K562 (cell line): Measurements from ENCODE around the gene CFAP69. TPM values are rescaled to one million over a fixed set of nuclear protein-coding genes. Genes with fewer than 3 reads are reported as not detected.

Experiments used
- ATAC-seq: fragments of 200-7000 bp; cut with Tn5 transposase; 3 replicates; pipeline ENCODE4 v1.9.1; 2020; ENCODE audit warnings: moderate library complexity
- BruUV-seq: library from RNA; stranded (reverse); fragments of 400-500 nt; replicated peaks from 2 replicates; lab custom pipeline; 2021; lab: Mats Ljungman, UMichigan
- CTCF ChIA-PET: fragments of 300-600 bp; formaldehyde crosslinking; extraction: SDS; loops from one replicate; lab custom pipeline; 2021; ENCODE audit warnings: low intra/inter-chr PET ratio; lab: Yijun Ruan, JAX
- POLR2A ChIA-PET: fragments of 300-600, 350-650 bp; sonication (Branson Sonifier 250); formaldehyde crosslinking; extraction: SDS; loops from one replicate; lab custom pipeline; 2021; ENCODE audit warnings: antibody characterized with exemption, inconsistent platforms; lab: Yijun Ruan, JAX
- DNase-seq, 4 experiments: peaks; one replicate each; pipeline versions ENCODE4 v3.0.0 to v3.0.0-alpha.2; 2011 to 2018; ENCODE audit warnings: low spot score in 3 of 4, mixed read lengths in 3 of 4; ENCODE audit errors: extremely low read depth in 1 of 4
- FAIRE-seq: peaks from 2 replicates; lab custom pipeline; 2011; peaks lifted over from hg19 to GRCh38; lab: Jason Lieb, UNC
- H2AFZ ChIP-seq: 2 replicates; pipeline ENCODE4 v1.6.0; 2011; ENCODE audit warnings: low read depth, low read length, control low read depth, inconsistent platforms
- H3K27ac ChIP-seq: fragments of 200-600 bp; 3 replicates; pipeline ENCODE4 v1.8.0; 2011; ENCODE audit warnings: low read depth, mild to moderate bottlenecking, control low read depth, inconsistent platforms, low read length, moderate library complexity, mixed read lengths; ENCODE audit errors: extremely low read depth
- H3K27me3 ChIP-seq, 2 experiments: fragments of 300-600 bp in 1 of 2; 2 replicates in 1 of 2; 3 replicates in 1 of 2; pipeline versions ENCODE4 v1.6.0 to v1.8.0; 2011; ENCODE audit warnings: inconsistent platforms in 2 of 2, low read length in 2 of 2, mild to moderate bottlenecking in 1 of 2, mixed read lengths in 1 of 2, moderate library complexity in 1 of 2; ENCODE audit not compliant: control insufficient read depth in 2 of 2, insufficient read depth in 2 of 2
- H3K36me3 ChIP-seq: fragments of 300-600 bp; 3 replicates; pipeline ENCODE4 v1.8.0; 2011; ENCODE audit warnings: mild to moderate bottlenecking, low read length, inconsistent platforms; ENCODE audit not compliant: control insufficient read depth, insufficient read depth
- H3K4me1 ChIP-seq, 2 experiments: fragments of 200-600 bp in 1 of 2; replicated peaks in 1 of 2; 2 replicates in 1 of 2; 3 replicates in 1 of 2; pipeline versions ENCODE4 v1.5.1 to v1.8.0; 2011; ENCODE audit warnings: inconsistent platforms in 2 of 2, low read length in 2 of 2, mild to moderate bottlenecking in 1 of 2, mixed read lengths in 1 of 2, moderate library complexity in 1 of 2; ENCODE audit not compliant: control insufficient read depth in 2 of 2, insufficient read depth in 2 of 2
- H3K4me2 ChIP-seq: 2 replicates; pipeline ENCODE4 v1.6.1; 2011; ENCODE audit warnings: low read length, control low read depth, inconsistent platforms, mixed read lengths; ENCODE audit not compliant: insufficient read depth
- H3K4me3 ChIP-seq: fragments of 200-600 bp; sonication (generic), shearing (Covaris generic); 2 replicates; pipeline ENCODE4 v1.5.1; 2016; ENCODE audit warnings: control low read depth, inconsistent platforms
- H3K79me2 ChIP-seq: fragments of 200-600 bp; 3 replicates; pipeline ENCODE4 v1.8.0; 2011; ENCODE audit warnings: low read length, inconsistent platforms; ENCODE audit not compliant: control insufficient read depth, insufficient read depth
- H3K9ac ChIP-seq, 2 experiments: 2 replicates each; pipeline versions ENCODE4 v1.6.0 to v1.6.1; 2011; ENCODE audit warnings: low read depth in 2 of 2, low read length in 2 of 2, control low read depth in 1 of 2, inconsistent platforms in 1 of 2, mild to moderate bottlenecking in 1 of 2, mixed read lengths in 1 of 2; ENCODE audit not compliant: insufficient read depth in 1 of 2
- H3K9me1 ChIP-seq: one replicate; pipeline ENCODE4 v1.6.0; 2011; ENCODE audit warnings: inconsistent platforms, mild to moderate bottlenecking, low read length, moderate library complexity; ENCODE audit not compliant: control insufficient read depth, insufficient read depth
- H3K9me3 ChIP-seq: replicated peaks from 2 replicates; pipeline ENCODE4 v1.5.1; 2011; ENCODE audit warnings: low read depth, low read length, inconsistent platforms; ENCODE audit not compliant: control insufficient read depth, insufficient read depth
- H4K20me1 ChIP-seq: replicated peaks from 2 replicates; pipeline ENCODE4 v1.6.1; 2011; ENCODE audit warnings: low read length, inconsistent platforms, mixed read lengths; ENCODE audit not compliant: control insufficient read depth, insufficient read depth
- ASH1L ChIP-seq: fragments of 450-650 bp; IDR thresholded peaks from 2 replicates; pipeline ENCODE4 v1.6.1; 2018; ENCODE audit warnings: borderline replicate concordance, mild to moderate bottlenecking, low read depth; ENCODE audit not compliant: partially characterized antibody
- CBFA2T3 ChIP-seq: fragments of 450-650 bp; IDR thresholded peaks from 2 replicates; pipeline ENCODE4 v1.6.1; 2017
- IRF2 ChIP-seq: sonication (generic); formaldehyde crosslinking; IDR thresholded peaks from 2 replicates; pipeline ENCODE4 v1.8.1; 2022; ENCODE audit warnings: mild to moderate bottlenecking, missing genetic modification reagents
- JUNB ChIP-seq: fragments of 450-650 bp; formaldehyde crosslinking; conservative IDR thresholded peaks from 2 replicates; pipeline ENCODE4 v1.4.0; 2020; ENCODE audit warnings: mild to moderate bottlenecking
- MYNN ChIP-seq, 2 experiments: sonication (generic); formaldehyde crosslinking in 1 of 2; IDR thresholded peaks; 2 replicates each; pipeline versions ENCODE4 v1.5.0 to v1.6.1; 2016 to 2020; ENCODE audit warnings: antibody characterized with exemption in 1 of 2, missing genetic modification reagents in 1 of 2
- NONO ChIP-seq, 2 experiments: fragments of 200-400 bp in 1 of 2; fragments of 450-650 bp in 1 of 2; formaldehyde crosslinking in 1 of 2; IDR thresholded peaks; 2 replicates each; pipeline ENCODE4 v1.6.1; 2017; ENCODE audit warnings: low read depth in 2 of 2, mild to moderate bottlenecking in 2 of 2, moderate library complexity in 2 of 2, low read length in 1 of 2
- ZKSCAN8 ChIP-seq: fragments of 200-800 bp; sonication (Bioruptor generic); IDR thresholded peaks from 2 replicates; pipeline ENCODE4 v1.6.1; 2016; ENCODE audit warnings: missing genetic modification characterization, missing compliant biosample characterization
- ZNF184 ChIP-seq: sonication (generic); formaldehyde crosslinking; IDR thresholded peaks from 2 replicates; pipeline ENCODE4 v1.5.0; 2020; ENCODE audit warnings: missing genetic modification reagents
- WGBS: fragments of 100-300 bp; shearing (Covaris generic); methylation state at CpG from one replicate; pipeline ENCODE4 v1.1.6; 2016; ENCODE audit warnings: low coverage, mixed read lengths; ENCODE audit not compliant: insufficient coverage; ENCODE audit errors: missing lambda C conversion rate; 5-methylcytosine and 5-hydroxymethylcytosine counted together
- in situ Hi-C: fragments of 300-500 bp; cut with MboI; formaldehyde crosslinking; loops from 4 replicates; pipeline ENCODE4 v1.15.0; 2018; ENCODE audit warnings: inconsistent platforms, mixed read lengths
- intact Hi-C: fragments of 100-400 bp; cut with micrococcal nuclease; formaldehyde crosslinking; loops from 2 replicates; pipeline ENCODE4 v1.14.2; 2022
- polyA plus RNA-seq, 8 experiments: library from polyadenylated mRNA; depleted of rRNA in 4 of 8; stranded (reverse) in 5 of 8; unstranded in 3 of 8; fragments of >200 nt; fragmentation: Nextera tagmentation in 2 of 8; fragmentation: Illumina TruSeq in 1 of 8; extraction: Ambion mirVana in 2 of 8; extraction: Trizol in 1 of 8; gene quantifications; 2 replicates each; pipeline versions ENCODE4 v1.2.1 to v1.2.3, GENCODE V29; 2011 to 2014; ENCODE audit warnings: inconsistent platforms in 1 of 8, missing spikeins in 1 of 8
- total RNA-seq, 7 experiments: library from RNA; depleted of rRNA in 6 of 7; stranded (reverse); fragments of >200 nt in 6 of 7; fragmentation: Illumina TruSeq in 2 of 7; extraction: Trizol in 2 of 7; gene quantifications; 2 replicates each; pipeline versions ENCODE4 v1.2.1 to v1.2.3, GENCODE V29; 2011 to 2021; ENCODE audit warnings: low replicate concordance in 1 of 7
- TF ChIP-seq, protein P1 (sequence below): fragments of 250-450 bp; sonication (Bioruptor Pico); IDR thresholded peaks from 2 replicates; pipeline ENCODE4 v1.4.0; 2020; ENCODE audit warnings: mild to moderate bottlenecking, moderate library complexity
- TF ChIP-seq, protein P2 (sequence below): sonication (generic); formaldehyde crosslinking; IDR thresholded peaks from 2 replicates; pipeline ENCODE4 v1.8.1; 2022; ENCODE audit warnings: missing genetic modification reagents

Gene CFAP69
- total and polyA plus RNA-seq, 9 of the 15 experiments (the other 6 are each of a cell fraction or from before 2014, with no cell fraction given): 0.24 to 5.1 (median 1.7) TPM

DNA sequence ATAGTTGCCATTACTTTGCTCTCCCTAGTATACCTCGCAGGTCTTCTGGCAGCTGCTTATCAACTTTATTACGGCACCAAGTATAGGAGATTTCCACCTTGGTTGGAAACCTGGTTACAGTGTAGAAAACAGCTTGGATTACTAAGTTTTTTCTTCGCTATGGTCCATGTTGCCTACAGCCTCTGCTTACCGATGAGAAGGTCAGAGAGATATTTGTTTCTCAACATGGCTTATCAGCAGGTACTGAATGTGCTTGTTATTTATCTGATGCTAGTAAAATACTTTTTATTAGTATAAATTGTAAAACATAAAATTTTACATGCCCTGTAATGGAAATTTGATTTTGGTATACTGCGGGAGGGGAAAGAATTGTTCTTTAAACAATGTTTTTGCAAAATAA lies 17.7 kb upstream of the CFAP69 start (continued):
- TF ChIP-seq, protein P1, sequence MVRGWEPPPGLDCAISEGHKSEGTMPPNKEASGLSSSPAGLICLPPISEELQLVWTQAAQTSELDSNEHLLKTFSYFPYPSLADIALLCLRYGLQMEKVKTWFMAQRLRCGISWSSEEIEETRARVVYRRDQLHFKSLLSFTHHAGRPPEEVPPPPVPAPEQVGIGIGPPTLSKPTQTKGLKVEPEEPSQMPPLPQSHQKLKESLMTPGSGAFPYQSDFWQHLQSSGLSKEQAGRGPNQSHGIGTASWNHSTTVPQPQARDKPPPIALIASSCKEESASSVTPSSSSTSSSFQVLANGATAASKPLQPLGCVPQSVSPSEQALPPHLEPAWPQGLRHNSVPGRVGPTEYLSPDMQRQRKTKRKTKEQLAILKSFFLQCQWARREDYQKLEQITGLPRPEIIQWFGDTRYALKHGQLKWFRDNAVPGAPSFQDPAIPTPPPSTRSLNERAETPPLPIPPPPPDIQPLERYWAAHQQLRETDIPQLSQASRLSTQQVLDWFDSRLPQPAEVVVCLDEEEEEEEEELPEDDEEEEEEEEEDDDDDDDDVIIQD: no peak
- TF ChIP-seq JUNB (CRISPR knock-in tag): no peak
- TF ChIP-seq CBFA2T3: no peak
- TF ChIP-seq ZNF184 (CRISPR knock-in tag): no peak

DNA sequence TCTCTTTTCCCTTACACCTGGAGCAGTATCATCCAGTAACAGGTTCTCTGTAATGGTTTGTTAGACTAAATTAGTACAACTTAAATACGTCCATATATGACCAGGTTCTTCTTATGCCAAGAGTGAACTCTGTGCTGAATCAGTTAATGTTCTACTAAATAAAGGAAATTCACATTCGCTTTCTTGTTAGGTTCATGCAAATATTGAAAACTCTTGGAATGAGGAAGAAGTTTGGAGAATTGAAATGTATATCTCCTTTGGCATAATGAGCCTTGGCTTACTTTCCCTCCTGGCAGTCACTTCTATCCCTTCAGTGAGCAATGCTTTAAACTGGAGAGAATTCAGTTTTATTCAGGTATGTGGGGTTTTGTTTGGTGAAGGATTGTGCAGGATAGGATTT lies 15.3 kb upstream of the CFAP69 start:
- intact Hi-C loops (no loop called here), in situ Hi-C loops (no loop called here)
- TF ChIP-seq ASH1L (no peak), ZKSCAN8 (no peak), NONO (IDR thresholded peaks at IDR 0.05; ENCODE audit: low read depth in 2 of 2, low read length in 1 of 2) (no peak), MYNN (IDR thresholded peaks at IDR 0.05) (no peak), MYNN (CRISPR knock-in tag; IDR thresholded peaks at IDR 0.05) (no peak), IRF2 (CRISPR knock-in tag) (no peak)
- TF ChIP-seq, protein P2, sequence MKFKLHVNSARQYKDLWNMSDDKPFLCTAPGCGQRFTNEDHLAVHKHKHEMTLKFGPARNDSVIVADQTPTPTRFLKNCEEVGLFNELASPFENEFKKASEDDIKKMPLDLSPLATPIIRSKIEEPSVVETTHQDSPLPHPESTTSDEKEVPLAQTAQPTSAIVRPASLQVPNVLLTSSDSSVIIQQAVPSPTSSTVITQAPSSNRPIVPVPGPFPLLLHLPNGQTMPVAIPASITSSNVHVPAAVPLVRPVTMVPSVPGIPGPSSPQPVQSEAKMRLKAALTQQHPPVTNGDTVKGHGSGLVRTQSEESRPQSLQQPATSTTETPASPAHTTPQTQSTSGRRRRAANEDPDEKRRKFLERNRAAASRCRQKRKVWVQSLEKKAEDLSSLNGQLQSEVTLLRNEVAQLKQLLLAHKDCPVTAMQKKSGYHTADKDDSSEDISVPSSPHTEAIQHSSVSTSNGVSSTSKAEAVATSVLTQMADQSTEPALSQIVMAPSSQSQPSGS (CRISPR knock-in tag): no peak
- WGBS: 0% methylated on average over 2 of the region's 2 CpGs
- Histone ChIP-seq H3K4me1 (no peaks in the 10 kb centered on the region), H3K9ac (no peak overlapping the region), H4K20me1 (no peaks in the 10 kb centered on the region), H3K27ac (no peak overlapping the region), H3K27me3 (no peaks in the 10 kb centered on the region), H3K9me3 (no peaks in the 10 kb centered on the region), H3K36me3 (no peaks in the 10 kb centered on the region), H3K4me2 (no peak overlapping the region), H3K4me3 (no peak overlapping the region), H3K9me1 (no peaks in the 10 kb centered on the region), H3K79me2 (no peaks in the 10 kb centered on the region), H2AFZ (no peak overlapping the region)
- ChIA-PET POLR2A (no interaction called here), CTCF (no interaction called here)
- ATAC-seq: no peak
- no peak for FAIRE-seq
- DNase-seq: no peak
- no TSS peak for BruUV-seq
